Testis (tissue), 3 donors: ENCODE measurements around the gene NUDT8. TPM values are rescaled to one million over a fixed set of nuclear protein-coding genes. Genes with fewer than 3 reads are reported as not detected.
"Not testable (repeated sequence)": the region's sequence is repeated elsewhere in the genome, so short reads cannot be mapped to it uniquely, and the experiment has no call there.

Experiments
- DNase-seq: peaks from one replicate; pipeline ENCODE4 v3.0.0-alpha.2; 2019
- H3K27ac ChIP-seq, 2 donors: fragments of 200-600 bp; sonication (generic); one replicate each; pipeline ENCODE4 v1.5.1; 2019
- H3K27me3 ChIP-seq: fragments of 200-600 bp; sonication (generic); one replicate; pipeline ENCODE4 v1.5.1; 2019
- H3K36me3 ChIP-seq: fragments of 200-600 bp; sonication (generic); one replicate; pipeline ENCODE4 v1.5.1; 2017; ENCODE audit warnings: low read depth; ENCODE audit errors: missing control alignments
- H3K4me1 ChIP-seq: fragments of 200-600 bp; sonication (generic); one replicate; pipeline ENCODE4 v1.5.1; 2019
- H3K4me3 ChIP-seq, 2 donors: fragments of 200-600 bp; sonication (generic); one replicate each; pipeline ENCODE4 v1.5.1; 2017 to 2019
- H3K9me3 ChIP-seq: fragments of 200-600 bp; sonication (generic); one replicate; pipeline ENCODE4 v1.5.1; 2017
- POLR2A ChIP-seq: fragments of 450-650 bp; IDR thresholded peaks from one replicate; pipeline ENCODE4 v1.6.1; 2017; ENCODE audit warnings: antibody characterized with exemption, mild to moderate bottlenecking, moderate library complexity
- WGBS, 2 donors: methylation state at CpG; one replicate each; pipeline ENCODE4 v1.1.5; 2018; 5-methylcytosine and 5-hydroxymethylcytosine counted together
- intact Hi-C: fragments of 100-400 bp; cut with DNase I; formaldehyde crosslinking; loops from one replicate; pipeline ENCODE4 v1.15.1; 2023; ENCODE audit warnings: low total_unique reads
- polyA plus RNA-seq: library from polyadenylated mRNA; stranded (reverse); fragments of 350-450 nt; fragmentation: Illumina TruSeq; extraction: RNeasy Lipid Tissue Mini Kit (QIAGEN cat#74804); gene quantifications from one replicate; pipeline ENCODE4 v1.2.3, GENCODE V29; 2014; ENCODE audit warnings: low read depth, low replicate concordance; ENCODE audit not compliant: insufficient read depth
- total RNA-seq, 2 donors: library from RNA; depleted of rRNA; stranded (reverse); fragments of >200 nt; gene quantifications; one replicate each; pipeline ENCODE4 v1.2.3, GENCODE V29; 2016
- TF ChIP-seq, protein P1 (sequence below), 3 experiments: fragments of 450-650 bp in 2 of 3; fragments of 200-600 bp in 1 of 3; sonication (generic) in 1 of 3; IDR thresholded peaks; one replicate each; pipeline ENCODE4 v1.5.1; 2016 to 2019; ENCODE audit warnings: antibody characterized with exemption in 3 of 3, mild to moderate bottlenecking in 2 of 3, moderate library complexity in 1 of 3

NUDT8 gene
- total and polyA plus RNA-seq, 3 donors from 2014 or later = 4.0 to 7.0 (median 6.2) TPM

- 54 to 70% methylated on average over 10 to 11 of the region's 11 CpGs for WGBS, 2 donors
- H3K4me3 ChIP-seq = no peak overlapping the region
- DNase-seq = no peak
- H3K27ac ChIP-seq = no peak overlapping the region
- TF ChIP-seq POLR2A = no peak
- TF ChIP-seq, protein P1, sequence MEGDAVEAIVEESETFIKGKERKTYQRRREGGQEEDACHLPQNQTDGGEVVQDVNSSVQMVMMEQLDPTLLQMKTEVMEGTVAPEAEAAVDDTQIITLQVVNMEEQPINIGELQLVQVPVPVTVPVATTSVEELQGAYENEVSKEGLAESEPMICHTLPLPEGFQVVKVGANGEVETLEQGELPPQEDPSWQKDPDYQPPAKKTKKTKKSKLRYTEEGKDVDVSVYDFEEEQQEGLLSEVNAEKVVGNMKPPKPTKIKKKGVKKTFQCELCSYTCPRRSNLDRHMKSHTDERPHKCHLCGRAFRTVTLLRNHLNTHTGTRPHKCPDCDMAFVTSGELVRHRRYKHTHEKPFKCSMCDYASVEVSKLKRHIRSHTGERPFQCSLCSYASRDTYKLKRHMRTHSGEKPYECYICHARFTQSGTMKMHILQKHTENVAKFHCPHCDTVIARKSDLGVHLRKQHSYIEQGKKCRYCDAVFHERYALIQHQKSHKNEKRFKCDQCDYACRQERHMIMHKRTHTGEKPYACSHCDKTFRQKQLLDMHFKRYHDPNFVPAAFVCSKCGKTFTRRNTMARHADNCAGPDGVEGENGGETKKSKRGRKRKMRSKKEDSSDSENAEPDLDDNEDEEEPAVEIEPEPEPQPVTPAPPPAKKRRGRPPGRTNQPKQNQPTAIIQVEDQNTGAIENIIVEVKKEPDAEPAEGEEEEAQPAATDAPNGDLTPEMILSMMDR (IDR thresholded peaks at IDR 0.05) = no peak
- intact Hi-C loops = no loop called here
- no peaks in the 10 kb centered on the region for H3K36me3 ChIP-seq
- H3K4me1 ChIP-seq = peaks cover 18% of the 10 kb centered on the region
- H3K9me3 ChIP-seq = no peaks in the 10 kb centered on the region
- H3K27me3 ChIP-seq = no peaks in the 10 kb centered on the region
Observed at GRCh38 chr11:67605231-67606011, 24.3 kb downstream of the NUDT8 start.

- TF ChIP-seq POLR2A = no peak
- TF ChIP-seq, protein P1 (IDR thresholded peaks at IDR 0.05) = no peak
- Histone ChIP-seq H3K4me3 (no peak overlapping the region), H3K4me1 (peaks cover 18% of the 10 kb centered on the region), H3K27ac (no peak overlapping the region), H3K27me3 (no peaks in the 10 kb centered on the region), H3K9me3 (no peaks in the 10 kb centered on the region), H3K36me3 (no peaks in the 10 kb centered on the region)
- no peak for DNase-seq
- intact Hi-C loops = no loop called here
- WGBS, 2 donors = 77 to 88% methylated on average over 1 to 2 of the region's 2 CpGs
Observed at GRCh38 chr11:67604815-67605214, 24.9 kb downstream of the NUDT8 start.

GRCh38 chr11:67604119-67604518 lies 25.6 kb downstream of the NUDT8 start:
- intact Hi-C loops, DNase-seq: not testable (repeated sequence)
- 76 to 88% methylated on average over 2 to 3 of the region's 4 CpGs for WGBS, 2 donors

GRCh38 chr11:67601098-67601497 lies 28.6 kb downstream of the NUDT8 start:
- Histone ChIP-seq H3K36me3 (no peaks in the 10 kb centered on the region), H3K4me3 (no peak overlapping the region), H3K9me3 (no peaks in the 10 kb centered on the region), H3K27ac (no peak overlapping the region), H3K27me3 (no peaks in the 10 kb centered on the region), H3K4me1 (peaks cover 7% of the 10 kb centered on the region)
- TF ChIP-seq, protein P1 (IDR thresholded peaks at IDR 0.05) = no peak
- TF ChIP-seq POLR2A = no peak
- 89 to 98% methylated on average over 7 of the region's 7 CpGs for WGBS, 2 donors
- intact Hi-C loops = no loop called here
- no peak for DNase-seq

More at GRCh38 chr11:67604119-67604518, 25.6 kb downstream of the NUDT8 start:
- peaks cover 18% of the 10 kb centered on the region for H3K4me1 ChIP-seq
- H3K36me3 ChIP-seq, H3K27me3 ChIP-seq, H3K27ac ChIP-seq, H3K9me3 ChIP-seq, H3K4me3 ChIP-seq: not testable (repeated sequence)

GRCh38 chr11:67600324-67601029 lies 29.3 kb downstream of the NUDT8 start:
- Histone ChIP-seq H3K36me3 (no peaks in the 10 kb centered on the region), H3K4me1 (peaks cover under 1% of the 10 kb centered on the region), H3K27me3 (no peaks in the 10 kb centered on the region), H3K4me3 (no peak overlapping the region), H3K9me3 (no peaks in the 10 kb centered on the region), H3K27ac (no peak overlapping the region)
- WGBS, 2 donors = 56 to 69% methylated on average over 7 of the region's 7 CpGs
- intact Hi-C loops = no loop called here
- TF ChIP-seq, protein P1 (IDR thresholded peaks at IDR 0.05) = no peak
- TF ChIP-seq POLR2A = no peak
- no peak for DNase-seq
